Suprapubic skin (tissue), 3 donors: Measurements from ENCODE around the gene TSPOAP1.

Experiments
- EP300 ChIP-seq: sonication (generic); formaldehyde crosslinking; IDR thresholded peaks from one replicate; pipeline ENCODE4 v1.6.1; 2017; ENCODE audit warnings: antibody characterized with exemption
- TF ChIP-seq, protein P1 (sequence below), 2 donors: fragments of 200-600 bp in 1 of 2; fragments of 450-650 bp in 1 of 2; sonication (generic) in 1 of 2; IDR thresholded peaks; one replicate each; pipeline ENCODE4 v1.5.1; 2016 to 2019; ENCODE audit warnings: antibody characterized with exemption in 2 of 2, mild to moderate bottlenecking in 1 of 2, moderate library complexity in 1 of 2

DNA sequence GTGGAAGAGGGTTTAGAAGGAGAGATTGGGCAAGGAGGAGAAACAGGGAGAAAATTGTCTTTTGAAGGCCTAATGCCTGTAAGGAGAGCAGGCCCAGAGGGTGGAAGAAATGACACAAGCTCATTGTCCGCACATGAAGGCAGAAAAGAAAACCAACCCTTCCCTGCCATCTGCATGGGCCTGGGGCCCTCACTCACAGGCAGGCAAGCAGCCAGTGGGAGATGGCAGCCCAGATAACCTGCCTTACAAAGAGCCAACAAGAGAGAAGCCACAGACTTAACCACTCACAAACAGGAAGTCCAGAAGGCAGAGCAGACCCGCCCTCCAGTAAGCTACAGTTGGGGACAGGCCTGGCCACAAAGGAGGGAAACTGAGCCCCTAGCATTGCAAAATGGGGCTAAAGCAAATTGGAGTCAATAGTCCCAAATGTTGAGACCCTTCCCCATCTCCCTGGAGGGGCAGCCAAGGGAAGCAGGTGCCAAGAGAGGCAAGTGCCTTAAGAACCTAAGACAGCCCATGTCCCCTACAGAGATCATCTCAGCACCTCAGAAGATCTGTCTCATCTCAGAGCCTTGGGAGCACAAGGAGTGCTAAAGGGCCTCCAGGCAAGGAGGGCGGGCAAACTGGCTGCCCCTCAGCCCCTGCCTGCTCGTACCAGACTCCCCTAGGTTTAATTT is 7.3 kb upstream of the TSPOAP1 start:
- TF ChIP-seq, protein P1, sequence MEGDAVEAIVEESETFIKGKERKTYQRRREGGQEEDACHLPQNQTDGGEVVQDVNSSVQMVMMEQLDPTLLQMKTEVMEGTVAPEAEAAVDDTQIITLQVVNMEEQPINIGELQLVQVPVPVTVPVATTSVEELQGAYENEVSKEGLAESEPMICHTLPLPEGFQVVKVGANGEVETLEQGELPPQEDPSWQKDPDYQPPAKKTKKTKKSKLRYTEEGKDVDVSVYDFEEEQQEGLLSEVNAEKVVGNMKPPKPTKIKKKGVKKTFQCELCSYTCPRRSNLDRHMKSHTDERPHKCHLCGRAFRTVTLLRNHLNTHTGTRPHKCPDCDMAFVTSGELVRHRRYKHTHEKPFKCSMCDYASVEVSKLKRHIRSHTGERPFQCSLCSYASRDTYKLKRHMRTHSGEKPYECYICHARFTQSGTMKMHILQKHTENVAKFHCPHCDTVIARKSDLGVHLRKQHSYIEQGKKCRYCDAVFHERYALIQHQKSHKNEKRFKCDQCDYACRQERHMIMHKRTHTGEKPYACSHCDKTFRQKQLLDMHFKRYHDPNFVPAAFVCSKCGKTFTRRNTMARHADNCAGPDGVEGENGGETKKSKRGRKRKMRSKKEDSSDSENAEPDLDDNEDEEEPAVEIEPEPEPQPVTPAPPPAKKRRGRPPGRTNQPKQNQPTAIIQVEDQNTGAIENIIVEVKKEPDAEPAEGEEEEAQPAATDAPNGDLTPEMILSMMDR (IDR thresholded peaks at IDR 0.05), result no peak
- TF ChIP-seq EP300, result no peak
